Liver (tissue), 3 donors: ENCODE data around the gene VPREB1.
"Not testable (repeated sequence)": the region's sequence is repeated elsewhere in the genome, so short reads cannot be mapped to it uniquely, and the experiment has no call there.

Source experiments
- EGR1 ChIP-seq, 2 donors: IDR thresholded peaks; 2 replicates each; pipeline ENCODE4 v1.6.1; 2016 to 2018; ENCODE audit warnings: antibody characterized with exemption in 2 of 2, low read depth in 2 of 2
- FOXA1 ChIP-seq: IDR thresholded peaks from 2 replicates; pipeline ENCODE4 v1.6.1; 2016; ENCODE audit warnings: antibody characterized with exemption
- GABPA ChIP-seq, 2 donors: IDR thresholded peaks in 1 of 2; conservative IDR thresholded peaks in 1 of 2; 2 replicates each; pipeline ENCODE4 v1.6.1; 2016; ENCODE audit warnings: antibody characterized with exemption in 2 of 2, mild to moderate bottlenecking in 1 of 2, moderate library complexity in 1 of 2
- JUND ChIP-seq, 2 donors: IDR thresholded peaks; 2 replicates each; pipeline ENCODE4 v1.6.1; 2016; ENCODE audit warnings: antibody characterized with exemption in 2 of 2
- RAD21 ChIP-seq, 2 donors: IDR thresholded peaks; 2 replicates each; pipeline ENCODE4 v1.6.1; 2016; ENCODE audit warnings: antibody characterized with exemption in 2 of 2, mild to moderate bottlenecking in 2 of 2
- SP1 ChIP-seq: IDR thresholded peaks from 2 replicates; pipeline ENCODE4 v1.6.1; 2018; ENCODE audit warnings: antibody characterized with exemption, mild to moderate bottlenecking
- TAF1 ChIP-seq: conservative IDR thresholded peaks from 2 replicates; pipeline ENCODE4 v1.6.1; 2016; ENCODE audit warnings: antibody characterized with exemption, mild to moderate bottlenecking
- YY1 ChIP-seq: IDR thresholded peaks from 2 replicates; pipeline ENCODE4 v1.6.1; 2016; ENCODE audit warnings: antibody characterized with exemption, mild to moderate bottlenecking
- TF ChIP-seq, protein P1 (sequence below): fragments of 150-350 bp; IDR thresholded peaks from 2 replicates; pipeline ENCODE4 v1.5.1; 2017; ENCODE audit warnings: improper control_type of control experiment, low read depth, low read length; ENCODE audit not compliant: missing input control
- TF ChIP-seq, protein P2 (sequence below): IDR thresholded peaks from 2 replicates; pipeline ENCODE4 v1.6.1; 2016; ENCODE audit warnings: antibody characterized with exemption, mild to moderate bottlenecking
- TF ChIP-seq, protein P3 (sequence below): IDR thresholded peaks from 2 replicates; pipeline ENCODE4 v1.6.1; 2016; ENCODE audit warnings: antibody characterized with exemption
- TF ChIP-seq, protein P4 (sequence below): IDR thresholded peaks from 2 replicates; pipeline ENCODE4 v1.6.1; 2016; ENCODE audit warnings: antibody characterized with exemption
- TF ChIP-seq, protein P5 (sequence below): IDR thresholded peaks from 2 replicates; pipeline ENCODE4 v1.6.1; 2016; ENCODE audit warnings: antibody characterized with exemption
- donor health status: healthy.
- donor health status: healthy.

DNA sequence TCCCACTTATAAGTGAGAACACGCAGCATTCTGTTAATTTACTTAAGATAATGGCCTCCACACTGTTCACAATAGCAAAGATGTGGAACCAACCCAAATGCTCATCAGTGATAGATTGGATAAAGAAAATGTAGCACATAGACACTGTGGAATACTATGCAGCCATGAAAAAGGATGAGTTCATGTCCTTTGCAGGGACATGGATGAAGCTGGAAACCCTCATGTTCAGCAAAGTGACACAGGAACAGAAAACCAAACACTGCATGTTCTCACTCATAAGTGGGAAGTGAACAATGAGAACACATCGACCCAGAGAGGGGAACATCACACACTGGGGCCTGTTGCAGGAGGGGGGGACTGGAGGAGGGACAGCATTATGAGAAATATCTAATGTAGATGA is 15.6 kb downstream of the VPREB1 start:
- TF ChIP-seq, protein P1, sequence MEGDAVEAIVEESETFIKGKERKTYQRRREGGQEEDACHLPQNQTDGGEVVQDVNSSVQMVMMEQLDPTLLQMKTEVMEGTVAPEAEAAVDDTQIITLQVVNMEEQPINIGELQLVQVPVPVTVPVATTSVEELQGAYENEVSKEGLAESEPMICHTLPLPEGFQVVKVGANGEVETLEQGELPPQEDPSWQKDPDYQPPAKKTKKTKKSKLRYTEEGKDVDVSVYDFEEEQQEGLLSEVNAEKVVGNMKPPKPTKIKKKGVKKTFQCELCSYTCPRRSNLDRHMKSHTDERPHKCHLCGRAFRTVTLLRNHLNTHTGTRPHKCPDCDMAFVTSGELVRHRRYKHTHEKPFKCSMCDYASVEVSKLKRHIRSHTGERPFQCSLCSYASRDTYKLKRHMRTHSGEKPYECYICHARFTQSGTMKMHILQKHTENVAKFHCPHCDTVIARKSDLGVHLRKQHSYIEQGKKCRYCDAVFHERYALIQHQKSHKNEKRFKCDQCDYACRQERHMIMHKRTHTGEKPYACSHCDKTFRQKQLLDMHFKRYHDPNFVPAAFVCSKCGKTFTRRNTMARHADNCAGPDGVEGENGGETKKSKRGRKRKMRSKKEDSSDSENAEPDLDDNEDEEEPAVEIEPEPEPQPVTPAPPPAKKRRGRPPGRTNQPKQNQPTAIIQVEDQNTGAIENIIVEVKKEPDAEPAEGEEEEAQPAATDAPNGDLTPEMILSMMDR = not testable (repeated sequence)
- TF ChIP-seq TAF1; YY1; GABPA (IDR thresholded peaks at IDR 0.05 in 1 of 2, conservative IDR thresholded peaks at IDR 0.05 in 1 of 2); JUND (IDR thresholded peaks at IDR 0.05); SP1; EGR1 (IDR thresholded peaks at IDR 0.05; ENCODE audit: low read depth in 2 of 2); RAD21 (IDR thresholded peaks at IDR 0.05); FOXA1: not testable (repeated sequence)
- TF ChIP-seq, protein P2, sequence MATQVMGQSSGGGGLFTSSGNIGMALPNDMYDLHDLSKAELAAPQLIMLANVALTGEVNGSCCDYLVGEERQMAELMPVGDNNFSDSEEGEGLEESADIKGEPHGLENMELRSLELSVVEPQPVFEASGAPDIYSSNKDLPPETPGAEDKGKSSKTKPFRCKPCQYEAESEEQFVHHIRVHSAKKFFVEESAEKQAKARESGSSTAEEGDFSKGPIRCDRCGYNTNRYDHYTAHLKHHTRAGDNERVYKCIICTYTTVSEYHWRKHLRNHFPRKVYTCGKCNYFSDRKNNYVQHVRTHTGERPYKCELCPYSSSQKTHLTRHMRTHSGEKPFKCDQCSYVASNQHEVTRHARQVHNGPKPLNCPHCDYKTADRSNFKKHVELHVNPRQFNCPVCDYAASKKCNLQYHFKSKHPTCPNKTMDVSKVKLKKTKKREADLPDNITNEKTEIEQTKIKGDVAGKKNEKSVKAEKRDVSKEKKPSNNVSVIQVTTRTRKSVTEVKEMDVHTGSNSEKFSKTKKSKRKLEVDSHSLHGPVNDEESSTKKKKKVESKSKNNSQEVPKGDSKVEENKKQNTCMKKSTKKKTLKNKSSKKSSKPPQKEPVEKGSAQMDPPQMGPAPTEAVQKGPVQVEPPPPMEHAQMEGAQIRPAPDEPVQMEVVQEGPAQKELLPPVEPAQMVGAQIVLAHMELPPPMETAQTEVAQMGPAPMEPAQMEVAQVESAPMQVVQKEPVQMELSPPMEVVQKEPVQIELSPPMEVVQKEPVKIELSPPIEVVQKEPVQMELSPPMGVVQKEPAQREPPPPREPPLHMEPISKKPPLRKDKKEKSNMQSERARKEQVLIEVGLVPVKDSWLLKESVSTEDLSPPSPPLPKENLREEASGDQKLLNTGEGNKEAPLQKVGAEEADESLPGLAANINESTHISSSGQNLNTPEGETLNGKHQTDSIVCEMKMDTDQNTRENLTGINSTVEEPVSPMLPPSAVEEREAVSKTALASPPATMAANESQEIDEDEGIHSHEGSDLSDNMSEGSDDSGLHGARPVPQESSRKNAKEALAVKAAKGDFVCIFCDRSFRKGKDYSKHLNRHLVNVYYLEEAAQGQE = not testable (repeated sequence)
- TF ChIP-seq, protein P3, sequence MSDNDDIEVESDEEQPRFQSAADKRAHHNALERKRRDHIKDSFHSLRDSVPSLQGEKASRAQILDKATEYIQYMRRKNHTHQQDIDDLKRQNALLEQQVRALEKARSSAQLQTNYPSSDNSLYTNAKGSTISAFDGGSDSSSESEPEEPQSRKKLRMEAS = not testable (repeated sequence)
- TF ChIP-seq, protein P4, sequence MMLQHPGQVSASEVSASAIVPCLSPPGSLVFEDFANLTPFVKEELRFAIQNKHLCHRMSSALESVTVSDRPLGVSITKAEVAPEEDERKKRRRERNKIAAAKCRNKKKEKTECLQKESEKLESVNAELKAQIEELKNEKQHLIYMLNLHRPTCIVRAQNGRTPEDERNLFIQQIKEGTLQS = not testable (repeated sequence)
- TF ChIP-seq, protein P5, sequence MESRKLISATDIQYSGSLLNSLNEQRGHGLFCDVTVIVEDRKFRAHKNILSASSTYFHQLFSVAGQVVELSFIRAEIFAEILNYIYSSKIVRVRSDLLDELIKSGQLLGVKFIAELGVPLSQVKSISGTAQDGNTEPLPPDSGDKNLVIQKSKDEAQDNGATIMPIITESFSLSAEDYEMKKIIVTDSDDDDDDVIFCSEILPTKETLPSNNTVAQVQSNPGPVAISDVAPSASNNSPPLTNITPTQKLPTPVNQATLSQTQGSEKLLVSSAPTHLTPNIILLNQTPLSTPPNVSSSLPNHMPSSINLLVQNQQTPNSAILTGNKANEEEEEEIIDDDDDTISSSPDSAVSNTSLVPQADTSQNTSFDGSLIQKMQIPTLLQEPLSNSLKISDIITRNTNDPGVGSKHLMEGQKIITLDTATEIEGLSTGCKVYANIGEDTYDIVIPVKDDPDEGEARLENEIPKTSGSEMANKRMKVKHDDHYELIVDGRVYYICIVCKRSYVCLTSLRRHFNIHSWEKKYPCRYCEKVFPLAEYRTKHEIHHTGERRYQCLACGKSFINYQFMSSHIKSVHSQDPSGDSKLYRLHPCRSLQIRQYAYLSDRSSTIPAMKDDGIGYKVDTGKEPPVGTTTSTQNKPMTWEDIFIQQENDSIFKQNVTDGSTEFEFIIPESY = not testable (repeated sequence)
